ENCODE measurements around the gene FOXP1.

Gene FOXP1

DNA sequence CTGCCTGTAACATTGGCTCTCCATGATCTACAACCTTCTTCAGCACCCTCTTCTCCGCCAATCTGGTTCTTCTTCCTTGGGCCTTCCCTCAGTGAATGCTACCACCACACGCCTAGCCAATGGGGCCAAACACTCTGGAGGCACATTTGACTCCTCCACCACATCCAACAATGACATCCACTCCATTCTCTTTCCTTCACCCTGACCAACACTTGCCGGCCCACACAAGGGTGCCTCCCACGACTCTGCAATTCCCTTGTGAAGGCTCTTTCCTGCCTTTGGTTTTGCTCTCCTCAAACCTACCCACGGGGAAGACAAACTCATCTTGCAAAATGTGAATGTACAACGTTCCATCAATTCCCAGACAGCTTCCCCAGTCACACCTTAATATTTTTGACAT lies 263.8 kb downstream of the FOXP1 start:
- DNase-seq = no peak

DNA sequence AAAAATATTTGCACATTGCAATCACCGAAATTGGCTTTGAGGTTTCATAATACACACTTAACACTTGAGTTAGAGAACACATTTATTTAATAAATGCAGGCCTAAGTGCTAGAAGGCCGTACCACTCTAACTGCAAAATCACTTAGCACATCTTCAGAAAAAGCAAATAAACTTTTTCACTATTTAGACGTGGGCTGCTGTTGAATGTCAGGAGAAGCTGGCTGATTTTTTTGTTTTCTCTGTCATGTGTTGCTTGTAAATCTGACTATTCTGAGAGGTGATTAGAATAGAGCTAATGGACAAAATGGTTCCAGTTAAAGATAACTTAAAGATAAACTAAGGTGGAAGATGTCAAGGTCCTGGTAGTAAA lies 265.1 kb downstream of the FOXP1 start:
- no peak for DNase-seq

DNA sequence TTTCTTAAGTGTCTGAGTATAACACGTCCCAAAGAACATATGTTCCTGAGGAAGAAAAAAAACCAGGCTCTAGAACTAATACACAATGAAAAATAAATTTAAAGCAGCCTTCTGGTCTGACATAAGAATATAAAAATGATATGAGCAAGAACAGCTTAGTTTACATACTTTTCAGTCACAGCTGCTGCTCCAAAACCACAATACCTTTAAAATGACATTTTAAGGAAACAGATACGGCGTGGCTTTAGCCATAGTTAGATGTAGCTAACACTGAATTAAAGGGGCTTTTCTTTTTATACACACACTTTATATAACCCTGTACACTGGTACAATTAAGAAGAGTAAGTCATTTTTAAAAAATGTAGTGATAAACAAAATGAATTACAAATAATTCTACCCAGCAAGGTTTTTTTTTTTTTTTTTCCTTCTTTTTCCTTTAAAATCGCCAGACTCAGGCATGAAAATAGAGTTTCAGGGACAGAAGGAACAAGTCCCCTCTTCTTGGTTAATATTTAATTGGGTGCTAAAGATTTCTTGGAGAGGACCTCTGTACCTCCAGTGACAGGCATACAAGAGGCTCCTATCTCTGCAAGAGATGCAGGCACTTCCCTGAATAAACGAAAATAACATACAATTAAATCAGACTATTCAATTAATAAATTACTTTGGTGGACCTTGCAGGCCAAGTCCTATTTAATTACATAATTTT lies 265.6 kb downstream of the FOXP1 start:
- no peak for DNase-seq

DNA sequence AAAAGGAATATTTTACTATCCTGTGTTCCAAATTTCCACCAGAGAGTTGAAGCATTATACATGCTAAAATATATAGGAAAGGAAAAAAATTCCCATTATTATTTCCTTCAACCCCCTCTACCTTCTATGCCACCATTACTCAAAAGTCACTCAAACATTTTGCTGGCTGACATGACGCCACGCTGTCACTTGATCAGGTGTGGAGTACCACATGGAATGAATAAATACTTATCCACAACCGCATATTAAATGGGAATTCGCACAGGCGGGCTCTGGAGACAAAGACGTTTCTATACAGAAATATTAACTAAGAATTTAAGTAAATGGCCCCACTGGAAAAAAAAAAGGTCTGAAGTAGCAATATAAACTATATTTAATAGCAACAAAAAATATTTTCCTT lies 266.4 kb downstream of the FOXP1 start:
- DNase-seq = no peak

DNA sequence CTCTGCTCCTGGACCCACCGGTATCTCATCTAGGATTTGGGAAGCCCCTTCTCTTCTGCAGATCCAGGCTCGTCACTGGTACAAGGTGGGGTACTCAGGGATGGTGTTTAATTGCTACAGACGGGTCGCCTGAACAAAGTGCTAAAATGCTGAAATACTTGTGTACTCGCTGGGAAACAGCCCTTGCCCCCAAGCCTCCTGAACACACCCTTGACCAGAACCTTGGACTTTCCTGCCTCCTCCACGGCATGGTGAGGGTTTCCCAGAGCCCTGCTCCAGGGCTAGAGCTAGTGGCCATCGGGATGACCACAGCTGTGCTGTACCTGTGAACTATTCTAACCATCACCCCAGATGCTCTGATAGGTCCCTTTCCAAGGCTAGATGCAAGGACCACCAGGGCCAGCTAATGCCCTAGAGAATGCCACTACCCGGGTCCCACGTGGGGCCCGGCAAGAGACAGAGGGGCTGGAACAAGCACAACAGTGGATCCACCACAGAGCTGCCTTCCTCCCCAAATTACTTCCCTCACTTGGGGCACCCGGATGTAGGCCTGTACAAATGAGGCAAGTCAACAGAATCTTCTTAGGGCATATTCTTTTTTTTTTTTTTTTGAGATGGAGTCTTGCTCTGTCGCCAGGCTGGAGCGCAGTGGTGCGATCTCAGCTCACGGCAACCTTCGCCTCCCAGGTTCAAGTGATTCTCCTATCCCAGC lies 267.3 kb downstream of the FOXP1 start:
- no peak for DNase-seq

DNA sequence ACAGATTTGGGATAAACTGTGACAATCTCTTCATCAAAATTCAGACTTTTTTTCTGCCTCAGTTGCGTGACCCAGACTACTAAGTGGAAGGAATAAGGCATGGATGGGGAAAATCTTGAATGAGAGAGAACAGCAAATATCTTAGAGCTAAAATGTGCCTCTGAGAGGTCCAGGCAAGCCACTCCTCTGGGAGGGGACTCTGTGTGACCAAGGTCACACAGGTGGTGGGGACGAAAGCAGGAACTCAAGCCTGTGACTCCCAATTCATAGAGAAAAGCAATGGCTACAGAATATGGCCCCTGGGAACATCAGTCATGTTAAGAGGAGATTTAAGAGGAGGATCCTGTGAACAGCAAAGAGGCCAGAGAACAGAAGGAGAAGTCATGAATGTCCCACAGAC lies 268.1 kb downstream of the FOXP1 start:
- no peak for DNase-seq

DNA sequence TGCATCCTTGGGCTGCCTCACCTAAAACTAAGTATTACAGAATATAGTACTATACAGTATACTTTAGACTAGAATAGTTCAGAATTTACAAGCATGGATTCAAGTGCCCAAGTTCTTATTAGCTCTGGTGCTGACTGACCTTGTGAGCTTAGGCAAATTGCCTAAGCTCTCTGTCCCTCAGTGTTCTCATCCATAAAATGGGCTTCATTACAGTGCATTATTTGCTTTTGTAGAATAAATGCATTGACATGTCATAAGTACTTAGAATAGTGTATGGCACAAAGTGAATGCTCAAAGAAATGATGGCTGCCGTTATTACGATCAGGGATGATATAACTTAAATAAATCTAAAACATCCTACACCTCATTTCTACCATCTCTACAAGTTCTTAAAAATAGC lies 269.7 kb downstream of the FOXP1 start:
- DNase-seq = no peak

DNA sequence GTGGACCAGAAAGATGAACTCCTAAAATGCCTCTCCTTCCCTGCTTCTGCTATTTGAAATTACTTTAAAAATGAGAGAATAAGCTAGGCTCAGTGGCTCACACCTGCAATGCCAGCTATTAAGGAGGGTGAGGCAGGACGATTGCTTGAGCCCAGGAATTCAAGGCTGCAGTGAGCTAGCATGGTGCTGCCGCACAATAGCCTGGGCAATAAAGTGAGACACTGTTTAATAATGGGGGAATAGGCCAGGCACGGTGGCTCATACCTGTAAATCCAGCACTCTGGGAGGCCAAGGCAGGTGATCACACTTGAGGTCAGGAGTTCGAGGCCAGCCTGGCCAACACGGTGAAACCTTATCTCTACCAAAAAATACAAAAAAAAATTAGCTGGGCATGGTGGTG lies 271.1 kb downstream of the FOXP1 start:
- DNase-seq = no peak

DNA sequence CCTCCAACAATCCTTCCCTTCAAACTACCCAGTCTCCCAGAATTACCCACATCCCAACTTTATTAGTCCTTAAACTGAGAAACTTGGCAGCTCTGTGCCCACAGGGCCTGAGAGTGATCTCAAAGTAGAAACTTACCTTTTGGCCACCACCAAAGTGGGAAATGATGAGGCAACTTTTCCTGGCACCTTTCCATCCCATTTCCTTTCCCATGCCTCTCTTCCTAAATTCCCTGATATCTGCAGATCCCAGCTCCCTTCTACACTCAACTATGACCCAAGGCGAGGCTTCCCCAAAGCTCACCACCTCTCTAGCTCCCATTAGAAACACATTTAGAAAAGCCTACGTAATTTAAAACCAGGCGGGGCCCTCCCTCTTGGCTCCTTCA lies 271.9 kb downstream of the FOXP1 start:
- DNase-seq = no peak

DNA sequence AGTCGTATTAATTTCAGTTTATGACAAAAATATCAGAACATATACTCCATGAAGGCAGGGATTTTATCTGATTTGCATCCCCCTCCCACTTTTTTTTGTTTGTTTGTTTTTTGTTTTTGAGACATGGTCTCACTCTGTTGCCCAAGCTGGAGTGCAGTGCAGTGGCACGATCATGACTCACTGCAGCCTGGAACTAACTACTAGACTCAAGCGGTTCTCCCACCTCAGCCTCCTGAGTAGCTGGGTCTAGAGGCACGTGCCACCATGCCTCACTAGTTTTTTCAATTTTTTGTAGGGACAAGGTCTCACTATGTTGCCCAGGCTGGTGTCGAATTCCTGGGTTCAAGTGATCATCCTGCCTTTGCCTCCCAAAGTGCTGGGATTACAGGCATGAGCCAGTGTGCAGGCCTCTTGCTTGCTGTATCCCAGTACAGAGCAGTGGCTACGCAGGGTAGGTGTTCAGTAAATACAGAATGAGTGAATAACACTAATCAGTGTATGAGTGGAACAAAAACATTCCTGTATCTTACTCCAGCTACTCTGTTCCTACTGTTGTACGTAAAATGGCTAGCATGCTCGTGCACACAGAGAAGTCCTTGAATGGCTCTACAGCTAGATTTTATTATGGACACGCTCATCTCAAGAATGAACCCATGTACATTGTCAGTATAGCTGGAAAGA lies 272.4 kb downstream of the FOXP1 start:
- no peak for DNase-seq

DNA sequence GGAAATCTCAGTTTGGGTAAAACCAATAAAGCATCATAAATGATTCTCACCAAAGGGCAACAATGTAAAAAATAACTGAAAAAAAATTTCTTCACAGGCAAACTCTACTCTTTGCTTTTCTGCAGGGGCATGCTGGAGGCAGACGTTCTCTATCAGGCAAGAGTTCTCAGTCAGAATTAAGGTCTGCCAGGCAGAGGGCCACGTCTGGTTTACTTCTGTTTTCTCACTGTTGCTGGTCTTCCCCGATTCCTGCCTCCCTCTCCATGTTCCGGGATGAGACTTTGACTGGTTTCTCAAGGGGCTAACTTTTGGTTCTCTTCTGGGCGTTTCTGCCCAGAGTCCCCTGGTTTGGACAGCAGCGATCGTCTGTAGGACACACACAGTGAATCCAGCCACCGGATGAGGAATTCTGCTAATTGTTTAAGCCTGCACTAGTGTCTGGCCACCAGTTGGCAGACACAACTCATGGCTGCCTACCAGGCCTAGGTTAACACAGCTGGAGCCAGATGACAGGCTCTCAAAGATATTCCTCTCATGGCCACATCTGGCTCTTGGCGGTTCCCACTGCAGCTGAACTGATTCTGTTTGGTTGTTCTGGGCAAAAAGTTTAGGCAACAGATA lies 273.1 kb downstream of the FOXP1 start:
- no peak for DNase-seq

DNA sequence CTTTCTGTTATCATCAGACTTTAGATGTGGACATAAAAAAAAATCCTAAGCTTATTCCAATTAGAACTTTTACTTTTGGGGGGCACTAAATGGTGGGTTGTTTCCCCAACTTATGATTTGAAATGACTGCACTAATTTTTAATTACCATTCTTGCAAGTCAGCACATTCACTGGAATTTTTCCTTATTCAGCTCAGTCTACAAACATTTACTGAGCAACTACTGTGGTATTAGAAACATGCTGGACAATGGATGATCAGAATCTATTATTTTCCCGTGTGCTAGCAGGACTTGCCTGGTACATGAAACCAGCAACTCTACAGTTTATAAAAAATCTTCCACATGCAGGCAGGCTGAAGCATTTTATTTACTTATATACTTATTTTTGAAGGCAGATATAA lies 273.6 kb downstream of the FOXP1 start:
- no peak for DNase-seq

DNA sequence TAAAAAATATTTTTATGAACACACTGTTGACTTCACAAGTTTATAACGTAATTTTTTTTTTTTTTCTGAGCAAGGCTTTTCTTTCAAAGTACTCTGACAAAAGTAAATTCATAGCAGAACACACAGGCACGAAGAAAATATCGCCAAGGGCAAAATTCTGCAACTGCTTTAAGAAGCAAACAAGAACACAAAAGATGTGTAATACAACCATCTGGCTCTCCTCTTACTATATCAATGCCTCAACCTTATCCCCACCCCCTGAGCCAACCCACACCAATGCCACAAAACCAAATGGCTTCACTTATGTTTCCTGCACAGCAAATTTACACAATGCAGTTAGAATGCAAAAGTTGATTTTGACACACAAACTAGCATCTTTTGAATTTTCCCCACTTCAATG lies 274.2 kb downstream of the FOXP1 start:
- DNase-seq = no peak

DNA sequence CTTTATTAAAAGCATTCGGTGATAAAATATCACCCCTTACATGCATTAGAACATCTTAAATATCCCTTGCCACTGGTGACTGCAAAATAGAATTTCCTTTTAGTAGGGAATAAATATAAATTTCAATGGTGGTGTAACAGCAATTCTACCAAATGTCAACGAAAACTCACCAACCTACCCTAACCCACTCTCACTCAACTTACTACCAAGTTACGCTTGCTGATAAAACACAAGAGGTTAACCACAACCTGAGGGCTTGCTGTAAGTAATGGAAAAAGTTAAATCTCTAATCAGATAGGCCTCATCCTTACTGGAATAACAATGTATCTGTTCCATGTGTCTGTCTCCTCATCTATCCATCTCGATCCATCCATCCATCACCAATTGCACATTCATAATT lies 274.7 kb downstream of the FOXP1 start:
- no peak for DNase-seq

DNA sequence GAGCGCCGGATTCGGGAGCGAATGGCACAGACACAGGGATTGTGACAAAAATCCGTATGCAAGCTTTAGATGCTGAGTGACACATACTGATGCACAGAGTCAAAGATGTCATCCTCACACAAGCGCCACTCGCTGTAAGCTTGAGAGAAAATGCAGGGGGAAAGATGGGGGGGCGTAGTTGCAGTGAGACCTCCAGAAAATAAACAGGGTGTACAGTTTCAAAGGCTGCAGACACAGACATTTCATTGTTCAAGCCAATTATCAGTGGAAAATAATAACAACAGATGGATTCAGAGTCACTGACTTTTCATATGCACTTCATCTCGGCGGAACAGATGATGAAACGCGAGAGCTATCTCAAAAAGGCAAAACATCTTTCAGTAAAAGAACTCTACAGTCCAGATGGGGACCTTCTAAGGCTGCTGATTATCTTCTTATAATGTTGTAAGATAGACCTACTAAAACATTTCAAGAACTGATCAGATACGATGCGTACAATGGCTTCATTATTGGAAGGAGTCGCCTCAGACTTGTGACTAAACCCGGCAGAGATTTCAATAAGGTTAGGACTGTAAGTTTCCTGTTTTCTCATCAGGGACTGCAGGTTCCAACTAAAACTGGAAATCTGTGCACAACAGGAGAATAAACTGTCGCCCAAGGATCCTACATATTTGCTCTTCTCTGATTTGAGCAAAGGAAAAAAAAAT lies 275.4 kb downstream of the FOXP1 start:
- DNase-seq = no peak

DNA sequence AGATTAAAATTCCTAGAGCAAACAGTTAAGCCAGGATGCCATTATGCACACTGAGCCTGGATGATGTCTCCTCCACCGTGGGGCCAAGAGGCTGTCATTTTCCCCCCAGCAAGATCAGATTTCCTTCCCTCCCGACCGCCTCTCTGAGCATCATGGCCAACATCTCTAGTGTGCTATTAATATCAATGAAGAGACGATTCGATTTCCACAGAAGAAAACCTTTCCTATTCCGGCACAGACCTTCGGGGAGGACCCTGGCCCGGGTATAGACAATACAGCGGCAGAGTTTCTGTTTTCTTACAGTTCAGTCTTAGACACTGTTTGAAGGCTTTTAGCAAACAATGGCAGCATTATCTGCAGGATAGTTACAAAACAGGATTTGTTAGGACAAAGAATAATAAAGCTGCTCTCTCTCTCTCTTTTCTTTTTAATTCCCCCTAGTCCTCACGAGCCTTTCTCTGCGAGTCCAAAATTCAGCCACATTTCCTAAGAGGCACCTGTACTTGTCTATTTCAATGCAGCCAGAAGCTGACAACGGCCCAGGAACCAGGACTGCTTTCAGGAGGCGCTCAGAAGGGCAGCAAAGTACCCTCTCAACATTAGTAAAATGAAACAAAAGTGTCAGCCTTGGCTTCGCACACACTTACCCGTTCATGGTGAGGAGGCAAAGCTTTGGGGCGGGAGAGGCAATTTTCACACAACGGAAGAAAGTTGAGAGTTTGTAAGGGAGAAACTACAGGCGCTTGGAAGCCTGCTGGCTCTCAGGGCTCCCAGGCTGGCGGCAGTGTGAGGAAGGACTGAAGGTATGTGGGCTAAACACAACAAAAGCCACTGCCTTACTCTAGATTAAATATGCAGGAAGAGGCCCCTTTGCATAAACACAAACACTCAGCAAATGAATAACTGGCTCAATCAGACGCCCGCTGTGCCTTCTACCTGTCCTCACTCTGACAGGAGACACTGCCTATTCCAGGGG lies 278.0 kb downstream of the FOXP1 start:
- peak; percentile 41 for DNase-seq

DNA sequence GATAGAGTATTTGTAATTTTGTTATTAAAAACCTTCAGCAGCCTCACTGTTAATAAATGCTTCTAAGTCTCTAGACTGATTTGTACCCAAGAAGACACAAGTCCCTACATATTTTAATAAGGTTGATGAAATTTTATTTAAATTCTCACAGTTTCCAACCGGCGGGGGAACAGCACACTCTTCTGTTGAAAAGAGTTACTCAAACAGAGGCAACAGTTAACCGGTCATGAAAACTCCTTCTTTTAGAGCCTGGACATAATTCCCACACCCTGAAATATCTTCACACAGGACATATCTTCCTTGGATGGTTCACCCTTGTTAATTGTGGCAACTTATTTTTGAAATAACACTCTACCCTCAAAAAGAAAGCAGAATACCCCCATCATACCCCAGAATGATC lies 278.8 kb downstream of the FOXP1 start:
- DNase-seq = peak; percentile 22

DNA sequence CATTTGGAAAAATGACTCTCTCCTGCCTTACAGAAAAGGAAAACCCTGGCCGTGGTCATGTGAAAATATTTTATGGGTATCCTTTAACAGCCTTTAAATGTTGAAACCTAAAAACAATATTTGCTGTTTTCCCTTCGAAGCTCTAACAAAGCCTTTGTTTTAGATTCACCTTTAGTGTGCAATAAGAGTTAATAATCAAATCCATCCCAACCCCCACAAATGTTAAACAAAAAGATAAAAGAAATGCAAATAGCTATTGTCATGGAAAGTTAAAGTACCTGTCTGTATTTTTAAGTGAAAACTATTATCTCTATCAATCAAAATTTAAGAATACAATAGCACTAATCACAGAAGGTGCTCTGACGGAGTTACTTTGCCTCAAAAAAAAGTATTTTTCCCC lies 279.3 kb downstream of the FOXP1 start:
- no peak for DNase-seq

DNA sequence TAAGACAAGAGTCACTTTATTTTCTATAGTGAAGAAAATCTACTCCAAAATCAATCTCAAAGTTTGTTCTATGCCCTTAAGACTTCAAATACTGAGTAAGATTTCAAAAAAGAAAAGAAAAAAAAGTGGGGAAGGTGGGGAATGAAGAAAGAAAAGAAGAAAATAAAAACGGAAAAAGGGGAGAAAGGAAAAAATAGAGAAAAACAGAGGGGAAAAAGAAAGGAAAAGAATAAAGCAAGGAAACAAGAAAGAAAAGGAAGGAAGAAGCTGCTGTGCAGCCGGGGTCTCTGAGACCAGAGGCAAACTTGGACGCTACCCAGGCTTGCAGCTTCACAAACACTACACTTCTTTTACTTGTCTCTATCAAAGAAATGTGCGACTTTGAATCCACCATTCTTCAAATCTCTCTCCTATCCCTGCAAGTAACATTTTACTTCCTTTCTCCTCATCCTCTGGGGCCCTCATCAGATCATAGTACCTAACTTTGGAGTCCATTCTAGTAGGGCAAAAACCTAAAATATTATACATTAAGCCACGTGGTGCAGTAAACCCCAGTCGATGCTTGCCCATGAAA lies 279.8 kb downstream of the FOXP1 start:
- no peak for DNase-seq

DNA sequence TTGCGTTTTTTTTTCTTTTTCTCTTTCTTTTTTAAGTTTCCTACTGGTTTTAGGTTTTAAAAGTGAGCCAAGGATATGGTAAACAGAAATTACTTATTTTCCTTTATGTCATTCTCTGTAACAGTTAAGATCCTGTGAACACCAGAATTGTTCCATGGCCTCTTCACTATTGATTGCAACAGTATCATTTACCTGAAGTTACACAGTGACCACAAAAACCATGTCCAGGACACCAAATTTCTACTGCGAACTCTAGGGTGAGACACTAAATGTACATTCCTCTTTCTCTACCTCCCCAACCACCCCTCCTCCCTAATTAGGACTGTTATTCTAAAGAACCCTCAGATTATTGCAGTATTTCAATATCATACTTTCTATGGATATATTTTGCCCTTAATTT lies 280.9 kb downstream of the FOXP1 start:
- DNase-seq = no peak

DNA sequence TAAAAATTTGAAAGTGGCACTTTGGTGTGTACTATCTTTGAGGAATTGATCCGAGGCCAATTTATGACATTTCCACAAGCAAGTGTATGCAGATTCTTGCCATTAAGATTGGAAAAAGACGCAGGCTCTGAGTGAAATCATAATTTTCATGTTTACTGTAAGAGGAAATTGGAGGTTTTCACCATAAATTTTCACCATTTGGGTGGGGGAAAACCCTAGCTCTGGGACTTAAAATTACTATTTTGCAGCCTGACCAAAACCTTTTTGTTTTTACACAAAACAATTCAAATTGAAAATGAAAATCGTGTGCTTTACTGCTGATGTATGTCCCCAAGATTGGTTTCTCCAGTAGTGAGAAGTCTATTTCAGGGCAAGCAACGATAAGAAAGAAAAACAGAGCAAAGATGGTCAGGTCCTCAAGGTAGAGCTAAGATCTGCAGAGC lies 282.6 kb downstream of the FOXP1 start:
- no peak for DNase-seq

DNA sequence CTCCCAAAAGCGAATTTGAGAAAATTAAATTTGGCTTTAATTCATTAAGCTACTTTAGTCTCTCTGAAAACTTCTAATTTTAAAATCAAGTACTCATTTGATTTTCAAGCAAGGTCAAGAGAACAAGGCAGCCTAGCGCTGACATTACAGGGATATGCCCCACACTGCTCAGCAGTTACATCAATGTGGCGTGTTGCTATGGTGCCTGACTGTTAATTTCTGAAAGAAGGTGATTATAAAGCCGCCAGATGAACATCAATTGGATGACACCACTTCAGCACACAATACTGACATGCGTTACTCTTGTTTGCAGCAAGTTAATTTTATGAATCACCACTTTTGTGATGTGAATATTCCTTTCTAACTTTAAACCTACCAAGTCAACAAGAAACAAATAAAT lies 284.4 kb downstream of the FOXP1 start:
- no peak for DNase-seq
